Measurements from ENCODE around the gene ACTRT2.

DNA sequence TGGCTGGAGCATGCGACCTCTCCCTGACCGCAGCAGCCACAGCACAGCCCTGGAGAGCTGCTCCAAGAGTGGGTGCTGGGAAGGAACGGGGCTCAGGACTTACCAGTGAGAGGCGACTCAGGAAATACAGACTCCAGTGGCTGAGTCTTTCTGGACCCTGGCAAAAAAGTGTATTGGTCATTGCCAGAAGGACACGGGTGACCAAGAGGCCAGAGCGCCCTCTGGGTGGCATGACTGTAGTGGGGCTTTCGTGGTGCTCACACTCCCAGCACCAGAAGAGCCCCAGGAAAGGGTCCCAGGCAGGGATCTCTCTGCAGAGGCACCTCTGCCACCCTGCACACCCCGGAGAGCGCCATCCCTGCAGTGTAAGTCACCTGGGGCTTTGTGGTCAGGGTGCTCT is 38.9 kb downstream of the ACTRT2 start:
- TF ChIP-seq EZH2 (IDR thresholded peaks at IDR 0.05; ENCODE audit: insufficient read depth, poor library complexity, severe bottlenecking) (no peak), EZH2phosphoT487 (IDR thresholded peaks at IDR 0.05; ENCODE audit: insufficient read depth, low read depth) (no peak)
